DND-41 (cell line): ENCODE measurements around the gene SAMD8.

Experiments
- EZH2 ChIP-seq: IDR thresholded peaks from 3 replicates; pipeline ENCODE4 v1.6.1; 2012; ENCODE audit warnings: borderline replicate concordance, low read depth, mild to moderate bottlenecking, moderate library complexity, low read length, inconsistent platforms; ENCODE audit not compliant: severe bottlenecking
- TF ChIP-seq, protein P1 (sequence below): IDR thresholded peaks from 2 replicates; pipeline ENCODE4 v1.5.1; 2012; ENCODE audit warnings: borderline replicate concordance, low read length, moderate library complexity, mild to moderate bottlenecking; ENCODE audit not compliant: poor library complexity, severe bottlenecking; ENCODE audit errors: extremely low read depth

GRCh38 chr10:75101416-75102251 lies 9.8 kb upstream of the SAMD8 start:
- TF ChIP-seq, protein P1, sequence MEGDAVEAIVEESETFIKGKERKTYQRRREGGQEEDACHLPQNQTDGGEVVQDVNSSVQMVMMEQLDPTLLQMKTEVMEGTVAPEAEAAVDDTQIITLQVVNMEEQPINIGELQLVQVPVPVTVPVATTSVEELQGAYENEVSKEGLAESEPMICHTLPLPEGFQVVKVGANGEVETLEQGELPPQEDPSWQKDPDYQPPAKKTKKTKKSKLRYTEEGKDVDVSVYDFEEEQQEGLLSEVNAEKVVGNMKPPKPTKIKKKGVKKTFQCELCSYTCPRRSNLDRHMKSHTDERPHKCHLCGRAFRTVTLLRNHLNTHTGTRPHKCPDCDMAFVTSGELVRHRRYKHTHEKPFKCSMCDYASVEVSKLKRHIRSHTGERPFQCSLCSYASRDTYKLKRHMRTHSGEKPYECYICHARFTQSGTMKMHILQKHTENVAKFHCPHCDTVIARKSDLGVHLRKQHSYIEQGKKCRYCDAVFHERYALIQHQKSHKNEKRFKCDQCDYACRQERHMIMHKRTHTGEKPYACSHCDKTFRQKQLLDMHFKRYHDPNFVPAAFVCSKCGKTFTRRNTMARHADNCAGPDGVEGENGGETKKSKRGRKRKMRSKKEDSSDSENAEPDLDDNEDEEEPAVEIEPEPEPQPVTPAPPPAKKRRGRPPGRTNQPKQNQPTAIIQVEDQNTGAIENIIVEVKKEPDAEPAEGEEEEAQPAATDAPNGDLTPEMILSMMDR: no peak
- no peak for TF ChIP-seq EZH2
